PC-9 (cell line): Measurements from ENCODE around the gene BSCL2. TPM values are rescaled to one million over a fixed set of nuclear protein-coding genes. Genes with fewer than 3 reads are reported as not detected.
"Not testable (repeated sequence)": the region's sequence is repeated elsewhere in the genome, so short reads cannot be mapped to it uniquely, and the experiment has no call there.

Experiments used
- BruUV-seq: library from RNA; stranded (reverse); fragments of 400-500 nt; replicated peaks from 2 replicates; lab custom pipeline; 2021; lab: Mats Ljungman, UMichigan
- CTCF ChIA-PET: fragments of 300-600 bp; sonication (Branson Sonifier 250); formaldehyde crosslinking; loops from one replicate; lab custom pipeline; 2022; ENCODE audit warnings: antibody characterized with exemption; lab: Charles Lee
- POLR2A ChIA-PET: fragments of 300-600 bp; sonication (Branson Sonifier 250); formaldehyde crosslinking; loops from one replicate; lab custom pipeline; 2022; ENCODE audit warnings: antibody characterized with exemption; ENCODE audit not compliant: unreplicated experiment; lab: Charles Lee
- DNase-seq, 2 experiments: peaks; one replicate each; pipeline versions ENCODE4 v3.0.0 to v3.0.0-alpha.2; 2015 to 2022; ENCODE audit warnings: mixed read lengths in 1 of 2
- H2AFZ ChIP-seq: fragments of 200-600 bp; sonication (generic); 2 replicates; pipeline ENCODE4 v1.8.1; 2017; ENCODE audit warnings: antibody characterized with exemption
- H3F3A ChIP-seq: fragments of 200-600 bp; sonication (generic); 2 replicates; pipeline ENCODE4 v1.8.1; 2017; ENCODE audit warnings: antibody characterized with exemption, mild to moderate bottlenecking, low read depth; ENCODE audit not compliant: insufficient read depth
- H3K27ac ChIP-seq: fragments of 200-600 bp; sonication (generic); 2 replicates; pipeline ENCODE4 v1.6.1; 2016; ENCODE audit warnings: mixed run types
- H3K27me3 ChIP-seq: fragments of 200-600 bp; sonication (generic); 2 replicates; pipeline ENCODE4 v1.6.1; 2016; ENCODE audit warnings: low read depth, mixed run types; ENCODE audit not compliant: insufficient read depth
- H3K36me3 ChIP-seq: fragments of 200-600 bp; sonication (generic); 2 replicates; pipeline ENCODE4 v1.6.1; 2016; ENCODE audit warnings: low read depth, mixed run types
- H3K4me1 ChIP-seq: fragments of 200-600 bp; sonication (generic); replicated peaks from 2 replicates; pipeline ENCODE4 v1.6.1; 2016; ENCODE audit warnings: mixed run types; ENCODE audit not compliant: insufficient read depth
- H3K4me2 ChIP-seq: fragments of 200-600 bp; sonication (generic); 2 replicates; pipeline ENCODE4 v1.6.1; 2017; ENCODE audit warnings: mixed run types
- H3K4me3 ChIP-seq: fragments of 200-600 bp; sonication (generic); 2 replicates; pipeline ENCODE4 v1.6.1; 2016; ENCODE audit warnings: mixed run types
- H3K79me2 ChIP-seq: fragments of 200-600 bp; sonication (generic); 2 replicates; pipeline ENCODE4 v1.6.1; 2017; ENCODE audit warnings: low read depth, mixed run types
- H3K9me2 ChIP-seq: fragments of 200-600 bp; sonication (generic); 2 replicates; pipeline ENCODE4 v1.8.1; 2017; ENCODE audit warnings: mild to moderate bottlenecking; ENCODE audit not compliant: insufficient read depth
- H3K9me3 ChIP-seq: fragments of 200-600 bp; sonication (generic); 2 replicates; pipeline ENCODE4 v1.8.1; 2016; ENCODE audit warnings: low read depth; ENCODE audit not compliant: insufficient read depth
- H4K20me1 ChIP-seq: fragments of 200-600 bp; sonication (generic); 2 replicates; pipeline ENCODE4 v1.8.1; 2017; ENCODE audit not compliant: insufficient read depth
- EZH2 ChIP-seq: fragments of 200-600 bp; sonication (generic); IDR thresholded peaks from 2 replicates; pipeline ENCODE4 v1.8.0; 2017; ENCODE audit warnings: antibody characterized with exemption, low read depth
- intact Hi-C: fragments of 100-400 bp; cut with micrococcal nuclease; formaldehyde crosslinking; loops from one replicate; pipeline ENCODE4 v1.10.0; 2022; ENCODE audit not compliant: unreplicated experiment
- total RNA-seq: library from RNA; stranded (reverse); gene quantifications from 2 replicates; pipeline ENCODE4 v1.2.3, GENCODE V29; 2021
- TF ChIP-seq, protein P1 (sequence below): fragments of 200-600 bp; sonication (generic); conservative IDR thresholded peaks from 2 replicates; pipeline ENCODE4 v1.6.1; 2017; ENCODE audit warnings: mixed run types, antibody characterized with exemption, mild to moderate bottlenecking, moderate library complexity

The BSCL2 gene
- total RNA-seq, 1 experiment from 2014 or later: 201 TPM

DNA sequence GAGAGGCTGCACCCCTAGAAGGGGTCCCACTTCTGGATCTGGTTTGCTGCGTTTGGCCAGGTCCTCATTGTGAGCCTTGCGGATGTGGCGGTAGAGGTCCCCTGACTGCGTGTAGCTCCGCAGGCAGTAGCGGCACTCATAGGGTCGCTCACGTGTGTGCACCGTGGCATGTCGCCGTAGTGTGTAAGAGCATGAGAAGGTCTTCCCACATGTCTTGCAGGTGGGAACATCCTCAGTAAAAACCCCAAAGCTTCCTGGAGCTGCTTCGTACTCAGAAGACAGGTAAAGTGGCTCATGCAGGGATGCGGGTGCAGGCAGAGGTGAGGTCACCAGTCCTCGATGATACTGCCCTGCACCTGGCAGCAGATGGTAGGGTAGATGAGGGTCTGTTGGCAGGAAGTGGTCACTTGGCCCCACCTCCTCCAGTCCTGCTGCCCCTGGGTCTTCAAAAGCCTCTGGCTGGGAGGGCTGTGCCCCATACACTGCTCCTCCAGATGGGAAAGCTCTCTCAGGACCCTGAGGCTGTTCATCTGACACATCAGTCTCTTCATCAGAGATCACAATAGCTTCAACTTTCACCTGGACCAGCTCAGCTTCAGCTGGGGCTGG is 45.1 kb upstream of the BSCL2 start:
- no peak overlapping the region for H2AFZ ChIP-seq

DNA sequence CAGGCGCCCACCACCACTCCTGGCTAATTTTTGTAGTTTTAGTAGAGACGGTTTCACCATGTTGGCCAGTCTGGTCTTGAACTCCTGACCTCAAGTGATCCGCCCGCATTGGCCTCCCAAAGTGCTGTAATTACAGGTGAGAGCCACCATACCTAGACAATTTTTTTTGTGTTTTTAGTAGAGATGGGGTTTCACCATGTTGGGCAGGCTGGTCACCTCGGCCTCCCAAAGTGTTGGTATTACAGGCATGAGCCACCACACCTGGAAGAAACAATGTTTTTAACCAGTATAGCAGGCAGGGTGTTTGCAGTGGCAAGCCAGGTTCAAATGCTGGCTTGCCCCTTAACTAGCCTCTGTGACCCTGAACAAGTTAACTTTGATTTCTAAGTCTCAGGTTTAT is 42.7 kb upstream of the BSCL2 start:
- DNase-seq, H3K27me3 ChIP-seq, H2AFZ ChIP-seq, BruUV-seq, intact Hi-C loops, H3K9me3 ChIP-seq, H3K36me3 ChIP-seq, H3K9me2 ChIP-seq, H4K20me1 ChIP-seq, H3K4me3 ChIP-seq, H3K27ac ChIP-seq, H3K4me2 ChIP-seq: not testable (repeated sequence)
- POLR2A ChIA-PET: interaction anchor here (1.1 kb wide), 1 partner anchor 91 kb away, joined by 5 read pairs; no protein-coding TSS in a partner anchor
- Histone ChIP-seq H3F3A (peaks cover 37% of the 10 kb centered on the region), H3K79me2 (peaks cover 17% of the 10 kb centered on the region), H3K4me1 (peaks cover 17% of the 10 kb centered on the region)
- CTCF ChIA-PET: interaction anchor here (0.7 kb wide), 1 partner anchor 176 kb away, joined by 4 read pairs; the partner anchor contains the start of gene EEF1G

More for the DNA sequence above, 45.1 kb upstream of the BSCL2 start:
- DNase-seq: no peak
- H3K27me3 ChIP-seq: no peaks in the 10 kb centered on the region
- intact Hi-C loops: no loop called here
- H4K20me1 ChIP-seq: no peaks in the 10 kb centered on the region
- POLR2A ChIA-PET: interaction anchor here (0.7 kb wide), 1 partner anchor 26 kb away, joined by 3 read pairs; no protein-coding TSS in a partner anchor
- H3F3A ChIP-seq: peaks cover 43% of the 10 kb centered on the region
- peaks cover 17% of the 10 kb centered on the region for H3K79me2 ChIP-seq
- H3K27ac ChIP-seq: no peak overlapping the region
- TF ChIP-seq, protein P1, sequence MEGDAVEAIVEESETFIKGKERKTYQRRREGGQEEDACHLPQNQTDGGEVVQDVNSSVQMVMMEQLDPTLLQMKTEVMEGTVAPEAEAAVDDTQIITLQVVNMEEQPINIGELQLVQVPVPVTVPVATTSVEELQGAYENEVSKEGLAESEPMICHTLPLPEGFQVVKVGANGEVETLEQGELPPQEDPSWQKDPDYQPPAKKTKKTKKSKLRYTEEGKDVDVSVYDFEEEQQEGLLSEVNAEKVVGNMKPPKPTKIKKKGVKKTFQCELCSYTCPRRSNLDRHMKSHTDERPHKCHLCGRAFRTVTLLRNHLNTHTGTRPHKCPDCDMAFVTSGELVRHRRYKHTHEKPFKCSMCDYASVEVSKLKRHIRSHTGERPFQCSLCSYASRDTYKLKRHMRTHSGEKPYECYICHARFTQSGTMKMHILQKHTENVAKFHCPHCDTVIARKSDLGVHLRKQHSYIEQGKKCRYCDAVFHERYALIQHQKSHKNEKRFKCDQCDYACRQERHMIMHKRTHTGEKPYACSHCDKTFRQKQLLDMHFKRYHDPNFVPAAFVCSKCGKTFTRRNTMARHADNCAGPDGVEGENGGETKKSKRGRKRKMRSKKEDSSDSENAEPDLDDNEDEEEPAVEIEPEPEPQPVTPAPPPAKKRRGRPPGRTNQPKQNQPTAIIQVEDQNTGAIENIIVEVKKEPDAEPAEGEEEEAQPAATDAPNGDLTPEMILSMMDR: no peak
- no peak for TF ChIP-seq EZH2
- H3K9me2 ChIP-seq: no peaks in the 10 kb centered on the region
- peak overlapping the region; percentile 83; the same call in 1 of the 2 replicates for H3K4me2 ChIP-seq
- H3K4me1 ChIP-seq: peaks cover 17% of the 10 kb centered on the region
- no TSS peak for BruUV-seq
- CTCF ChIA-PET: no interaction called here
- no peaks in the 10 kb centered on the region for H3K36me3 ChIP-seq
- no peak overlapping the region for H3K4me3 ChIP-seq
- H3K9me3 ChIP-seq: no peaks in the 10 kb centered on the region

GRCh38 chr11:62747475-62748160 is 40.4 kb upstream of the BSCL2 start:
- no peak for DNase-seq
- TF ChIP-seq EZH2: no peak
- TF ChIP-seq, protein P1: no peak
- intact Hi-C loops: no loop called here
- Histone ChIP-seq H3K4me2 (no peak overlapping the region), H3K4me1 (peaks cover 3% of the 10 kb centered on the region; the same call in 1 of the 2 replicates), H3K9me2 (no peaks in the 10 kb centered on the region), H3K27ac (peak overlapping the region; percentile 38), H3F3A (peaks cover 29% of the 10 kb centered on the region), H3K9me3 (no peaks in the 10 kb centered on the region), H3K27me3 (no peaks in the 10 kb centered on the region), H3K79me2 (peaks cover 8% of the 10 kb centered on the region; the same call in 1 of the 2 replicates), H3K4me3 (no peak overlapping the region), H3K36me3 (no peaks in the 10 kb centered on the region), H2AFZ (no peak overlapping the region), H4K20me1 (no peaks in the 10 kb centered on the region)
- ChIA-PET CTCF (no interaction called here), POLR2A (interaction anchor here (0.6 to 0.7 kb wide), 3 partner anchors 13 to 933 kb away, joined by 4 to 13 read pairs (median 7); partner anchors contain the start of gene INTS5)
- no TSS peak for BruUV-seq
